GM12891 (cell line): ENCODE results near the gene MMEL1.
"Not testable (repeated sequence)": the region's sequence is repeated elsewhere in the genome, so short reads cannot be mapped to it uniquely, and the experiment has no call there.

Experiments
- DNase-seq: peaks from one replicate; pipeline ENCODE4 v3.0.0; 2011; ENCODE audit warnings: low spot score; ENCODE audit not compliant: insufficient read length
- FAIRE-seq: peaks from 2 replicates; lab custom pipeline; 2011; peaks lifted over from hg19 to GRCh38; lab: Jason Lieb, UNC
- PAX5 ChIP-seq: IDR thresholded peaks from 2 replicates; pipeline ENCODE4 v1.6.1; 2011; ENCODE audit warnings: low read length, moderate library complexity, mild to moderate bottlenecking; ENCODE audit not compliant: insufficient read depth, severe bottlenecking
- POLR2A ChIP-seq: IDR thresholded peaks from 2 replicates; pipeline ENCODE4 v1.6.1; 2011; ENCODE audit warnings: low read depth, low read length, control low read depth
- POLR2AphosphoS5 ChIP-seq: IDR thresholded peaks from 2 replicates; pipeline ENCODE4 v1.6.1; 2011; ENCODE audit warnings: low read depth, low read length, control low read depth
- POU2F2 ChIP-seq: IDR thresholded peaks from 2 replicates; pipeline ENCODE4 v1.6.1; 2011; ENCODE audit warnings: low read depth, mild to moderate bottlenecking, control low read depth, low read length, moderate library complexity
- SPI1 ChIP-seq: IDR thresholded peaks from 2 replicates; pipeline ENCODE4 v1.6.1; 2011; ENCODE audit warnings: low read depth, low read length, control low read depth
- TAF1 ChIP-seq: IDR thresholded peaks from 2 replicates; pipeline ENCODE4 v1.6.1; 2011; ENCODE audit warnings: low read depth, low read length, control low read depth

The MMEL1 gene

GRCh38 chr1:2573250-2573920 is 59.4 kb downstream of the MMEL1 start:
- TF ChIP-seq PAX5 (no peak), SPI1 (peak; percentile 39)
- FAIRE-seq (no peak), DNase-seq (no peak)

GRCh38 chr1:2571348-2571747 is 61.5 kb downstream of the MMEL1 start:
- no peak for FAIRE-seq
- no peak for DNase-seq
- TF ChIP-seq POLR2A (no peak), POLR2AphosphoS5 (no peak), SPI1 (no peak), PAX5 (no peak), POU2F2 (no peak), TAF1 (no peak)

GRCh38 chr1:2570332-2570731 is 62.5 kb downstream of the MMEL1 start:
- TF ChIP-seq POLR2AphosphoS5 (no peak), SPI1 (no peak), PAX5 (no peak), POLR2A (no peak), POU2F2 (no peak), TAF1 (no peak)
- FAIRE-seq: no peak
- no peak for DNase-seq

GRCh38 chr1:2569703-2570102 is 63.1 kb downstream of the MMEL1 start:
- not testable (repeated sequence) for DNase-seq

GRCh38 chr1:2569060-2569459 is 63.8 kb downstream of the MMEL1 start:
- DNase-seq: no peak
- TF ChIP-seq POLR2A: no peak
- TF ChIP-seq PAX5: no peak
- no peak for TF ChIP-seq POLR2AphosphoS5
- no peak for TF ChIP-seq SPI1
- no peak for FAIRE-seq

More at GRCh38 chr1:2569703-2570102, 63.1 kb downstream of the MMEL1 start:
- FAIRE-seq: not testable (repeated sequence)

GRCh38 chr1:2568187-2568816 is 64.5 kb downstream of the MMEL1 start:
- DNase-seq: not testable (repeated sequence)
- FAIRE-seq: peak; percentile 81

DNA sequence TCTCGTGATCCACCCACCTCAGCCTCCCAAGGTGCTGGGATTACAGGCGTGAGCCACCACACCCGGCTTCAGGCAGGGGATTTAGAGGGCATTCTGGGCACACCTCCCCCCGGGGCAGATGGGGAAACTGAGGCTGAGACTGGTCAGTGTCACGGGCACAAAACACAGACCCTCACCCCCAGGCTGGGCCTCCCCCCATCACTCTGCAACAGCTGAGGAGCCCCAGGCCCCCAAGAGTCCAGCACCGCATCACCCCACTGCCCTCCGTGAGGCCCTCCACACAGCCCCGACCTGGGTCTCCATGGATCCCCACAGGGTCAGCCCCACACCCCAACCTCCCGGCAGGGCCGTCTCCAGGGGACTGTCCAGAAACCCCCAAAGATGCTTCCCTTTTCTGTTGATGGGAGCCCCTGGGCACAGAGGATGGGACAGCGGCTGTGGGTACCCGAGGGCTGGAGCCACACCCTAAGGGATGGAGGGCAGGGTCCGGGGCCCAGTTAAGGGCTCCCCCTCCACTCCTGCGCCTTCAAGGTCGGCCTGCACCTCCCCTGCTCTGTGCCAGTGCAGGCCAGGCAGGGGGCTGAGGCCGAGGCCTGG is 65.6 kb downstream of the MMEL1 start:
- no peak for TF ChIP-seq PAX5
- TF ChIP-seq POLR2AphosphoS5: no peak
- TF ChIP-seq SPI1: no peak
- no peak for TF ChIP-seq POLR2A
- TF ChIP-seq TAF1: no peak
- TF ChIP-seq POU2F2: no peak
- FAIRE-seq (no peak), DNase-seq (no peak)

- TF ChIP-seq POLR2AphosphoS5 (no peak), POU2F2 (no peak), PAX5 (no peak), TAF1 (no peak), POLR2A (no peak), SPI1 (no peak)
- FAIRE-seq (no peak), DNase-seq (no peak)
Measured at GRCh38 chr1:2566101-2567045, 66.4 kb downstream of the MMEL1 start.

GRCh38 chr1:2564815-2565374 is 67.9 kb downstream of the MMEL1 start:
- TF ChIP-seq POLR2A: no peak
- no peak for TF ChIP-seq SPI1
- no peak for TF ChIP-seq POLR2AphosphoS5
- no peak for DNase-seq
- FAIRE-seq: no peak

- no peak for TF ChIP-seq SPI1
- no peak for TF ChIP-seq POU2F2
- TF ChIP-seq PAX5: no peak
- no peak for TF ChIP-seq POLR2AphosphoS5
- TF ChIP-seq TAF1: no peak
- TF ChIP-seq POLR2A: no peak
- FAIRE-seq (no peak), DNase-seq (no peak)
Measured at GRCh38 chr1:2564006-2564814, 68.6 kb downstream of the MMEL1 start.
